ENCODE data around the gene VSTM1. TPM values are rescaled to one million over a fixed set of nuclear protein-coding genes. Genes with fewer than 3 reads are reported as not detected.
"Not testable (repeated sequence)": the region's sequence is repeated elsewhere in the genome, so short reads cannot be mapped to it uniquely, and the experiment has no call there.

VSTM1 gene
- polyA plus RNA-seq, 3 donors = 0.76 to 2.1 TPM; not detected in 1

DNA sequence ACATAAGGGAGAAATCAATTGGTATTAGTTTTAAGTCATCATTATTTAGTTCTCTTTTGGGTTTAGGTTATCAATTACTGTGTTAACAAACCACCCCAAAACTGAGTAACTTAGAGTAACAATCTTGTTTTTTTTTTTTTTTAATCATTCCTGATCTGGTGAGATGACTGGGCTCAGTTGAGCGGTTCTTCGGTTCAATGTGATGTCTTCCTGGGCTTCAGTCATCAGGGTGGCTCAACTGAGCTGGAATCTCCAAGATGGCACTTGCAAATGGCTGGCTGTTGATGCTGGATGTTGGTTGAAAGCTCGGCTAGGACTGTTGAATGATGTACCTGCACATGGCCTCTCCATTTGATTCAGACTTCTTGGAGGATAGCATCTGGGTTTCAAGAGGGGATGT, 20.7 kb upstream of the VSTM1 start:
- WGBS, 3 donors = 60 to 89% (median 88%) methylated on average over 3 of the region's 3 CpGs

DNA sequence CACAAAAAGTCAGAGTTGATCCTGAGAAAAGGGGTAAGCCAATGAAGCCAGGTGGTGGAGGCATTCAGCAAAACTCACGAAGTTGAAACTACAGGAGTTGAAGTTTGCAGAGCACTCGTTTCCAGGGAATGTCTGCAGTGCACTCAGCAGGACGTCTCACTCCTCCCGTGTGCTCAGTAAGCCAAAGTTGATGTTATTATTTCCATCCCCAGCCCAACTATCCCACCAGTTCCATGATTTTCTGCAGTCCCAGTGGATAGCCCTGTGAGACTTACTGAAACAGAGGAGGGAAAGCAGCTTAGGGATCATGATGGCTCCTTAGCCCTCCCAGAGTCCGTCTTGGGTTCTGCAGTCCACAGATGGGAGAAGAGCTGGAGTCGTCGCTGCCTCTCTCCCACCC, 17.3 kb upstream of the VSTM1 start, which contains the start of gene TARM1:
TARM1 (minus strand) TSS at position 334 of the 400 bp plus-strand sequence; CDS start at position 309, 25 bp downstream.
- H3K27ac ChIP-seq (ENCODE audit: low read depth, low read length) = no peak within 1 kb of the TSS
- 68 to 72% (median 69%) methylated on average over 7 of the region's 7 CpGs for WGBS, 3 donors

More for the DNA sequence above, 20.7 kb upstream of the VSTM1 start:
- H3K27ac ChIP-seq (ENCODE audit: low read depth, low read length) = no peak overlapping the region

DNA sequence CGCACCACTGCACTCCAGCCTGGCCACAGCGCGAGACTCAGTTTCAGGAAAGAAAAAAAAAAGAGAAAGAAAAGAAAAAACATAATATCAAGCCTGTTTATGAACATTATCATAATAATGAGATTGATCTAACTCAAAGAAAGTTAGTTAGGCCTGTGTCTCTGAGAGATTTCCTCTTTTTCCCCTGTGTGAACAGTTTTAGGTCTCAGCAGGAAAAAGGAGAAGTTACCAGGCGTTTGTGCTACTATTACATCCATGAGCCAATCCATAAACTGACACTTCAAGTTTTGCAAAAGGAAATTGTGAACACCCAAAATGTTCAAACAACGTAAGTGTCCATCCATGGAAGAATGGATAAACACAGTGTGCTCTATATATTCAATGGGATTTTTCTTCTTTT, 13.6 kb upstream of the VSTM1 start:
- 48 to 76% (median 50%) methylated on average over 5 of the region's 5 CpGs for WGBS, 3 donors
- H3K27ac ChIP-seq (ENCODE audit: low read depth, low read length) = no peak overlapping the region

DNA sequence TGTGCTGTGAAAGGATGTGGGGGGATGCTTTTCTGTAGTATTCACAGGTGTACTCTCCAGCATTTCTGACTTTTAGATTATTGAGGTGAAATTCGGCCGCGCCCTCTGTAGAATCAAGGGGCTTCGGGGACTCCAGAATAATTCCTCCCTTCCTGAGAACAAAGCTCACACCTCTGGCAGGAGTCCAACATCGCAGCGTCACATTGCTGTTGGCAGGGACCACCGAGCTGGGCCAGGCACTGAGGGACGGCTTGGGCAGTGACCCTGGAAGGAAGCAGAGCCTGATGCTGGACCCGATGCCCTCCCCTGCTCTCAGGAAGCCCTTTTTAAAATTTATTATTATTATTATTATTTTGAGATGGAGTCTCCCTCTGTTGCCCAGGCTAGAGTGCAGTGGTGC, 11.2 kb upstream of the VSTM1 start:
- 66 to 68% (median 68%) methylated on average over 9 of the region's 9 CpGs for WGBS, 3 donors
- no peak overlapping the region for H3K27ac ChIP-seq (ENCODE audit: low read depth, low read length)

DNA sequence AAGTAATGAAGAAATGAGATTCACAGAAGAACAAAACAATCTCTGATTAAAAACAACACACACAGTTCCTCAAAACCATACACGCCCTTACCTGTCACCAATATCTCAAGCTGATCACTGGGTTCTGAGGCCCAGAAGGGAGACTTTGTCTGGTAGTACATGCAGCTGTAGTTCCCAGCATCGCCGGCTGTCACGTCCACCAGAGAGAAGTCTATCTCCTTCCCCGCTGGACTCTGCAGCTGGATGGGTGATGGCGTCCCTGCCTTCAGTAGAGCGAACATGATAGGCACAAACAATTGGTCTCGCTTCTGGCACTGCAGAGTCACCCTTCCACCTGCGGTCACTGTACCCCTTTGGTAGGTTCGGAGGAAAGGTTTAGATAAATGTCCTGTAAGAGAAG, 10.1 kb upstream of the VSTM1 start:
- WGBS, 3 donors = 82 to 87% (median 84%) methylated on average over 10 of the region's 10 CpGs
- no peak overlapping the region for H3K27ac ChIP-seq (ENCODE audit: low read depth, low read length)

DNA sequence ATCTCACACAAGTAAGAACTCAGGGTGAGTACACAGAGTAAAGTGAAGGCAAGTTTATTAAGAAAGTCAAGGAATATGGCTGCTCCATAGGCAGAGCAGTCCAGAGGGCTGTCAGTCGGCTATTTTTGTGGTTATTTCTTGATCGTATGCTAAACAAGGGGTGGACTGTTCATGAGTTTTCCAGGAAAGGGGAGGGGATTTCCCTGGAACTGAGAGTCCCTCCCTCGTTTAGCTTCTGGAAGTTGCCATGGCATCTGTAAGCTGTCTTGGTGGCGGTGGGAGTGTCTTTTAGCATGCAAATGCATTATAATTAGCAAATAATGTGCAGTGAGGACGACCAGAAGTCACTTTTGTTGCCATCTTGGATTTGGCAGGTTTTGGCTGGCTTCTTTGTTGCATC, 5.8 kb upstream of the VSTM1 start:
- H3K27ac ChIP-seq (ENCODE audit: low read depth, low read length) = no peak overlapping the region
- 48 to 70% (median 69%) methylated on average over 5 of the region's 5 CpGs for WGBS, 3 donors

DNA sequence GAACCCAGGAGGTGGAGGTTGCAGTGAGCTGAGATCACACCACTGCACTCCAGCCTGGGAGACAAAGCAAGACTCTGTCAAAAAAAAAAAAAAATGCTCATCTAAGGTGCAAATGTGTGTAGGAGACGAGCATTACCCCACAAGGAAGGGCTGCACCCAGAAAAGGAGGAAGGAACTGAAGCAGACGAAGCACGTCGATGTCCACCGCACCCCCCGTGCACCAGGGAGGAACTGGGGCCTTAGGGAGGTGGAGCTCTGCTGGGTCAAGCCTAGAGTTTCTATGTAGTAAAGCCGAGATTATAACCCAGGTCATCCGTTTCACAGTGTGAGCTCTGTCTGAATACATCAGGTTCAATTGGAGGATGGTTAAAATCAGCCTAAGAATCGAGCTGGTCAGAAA, 1.1 kb downstream of the VSTM1 start:
- WGBS, 3 donors = 39 to 61% (median 44%) methylated on average over 9 of the region's 9 CpGs
- H3K27ac ChIP-seq (ENCODE audit: low read depth, low read length) = no peak overlapping the region

DNA sequence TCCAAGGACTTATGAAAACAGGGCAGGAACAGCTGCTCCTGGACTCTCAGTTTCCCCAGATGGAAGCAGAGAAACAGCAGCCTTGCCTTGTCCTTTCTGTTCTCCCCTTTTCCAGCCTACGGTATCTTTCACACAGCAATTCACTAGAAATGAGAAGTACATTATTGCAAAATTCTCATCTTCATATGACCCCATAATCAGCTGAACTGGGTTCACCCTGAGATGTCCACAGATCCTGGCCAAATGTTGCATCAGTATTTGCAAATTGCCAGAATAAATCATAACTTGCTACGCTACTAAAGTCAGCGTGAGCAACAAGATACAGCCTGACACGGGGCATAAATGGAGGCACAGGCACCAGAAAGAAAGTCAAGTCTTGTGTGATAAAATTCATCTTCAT, 16.1 kb downstream of the VSTM1 start:
- 58 to 77% (median 61%) methylated on average over 4 of the region's 4 CpGs for WGBS, 3 donors
- H3K27ac ChIP-seq (ENCODE audit: low read depth, low read length) = no peak overlapping the region

DNA sequence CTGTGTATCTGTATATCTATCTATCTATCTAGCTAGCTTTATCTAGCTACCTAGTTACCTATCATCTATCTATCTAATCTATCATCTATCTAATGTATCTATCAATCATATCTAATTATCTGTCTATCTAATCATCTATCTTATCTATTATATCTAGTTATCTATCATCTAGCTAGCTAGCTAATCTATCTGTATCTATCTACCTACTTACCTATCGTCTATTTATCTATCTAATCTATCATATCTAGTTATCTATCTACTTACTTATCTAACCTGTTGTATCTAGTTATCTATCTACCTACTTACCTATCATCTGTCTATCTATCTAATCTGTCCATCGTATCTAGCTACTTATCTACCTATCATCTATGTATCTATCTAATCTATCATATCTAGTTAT, 17.9 kb downstream of the VSTM1 start:
- 48 to 90% (median 89%) methylated on average over 2 of the region's 2 CpGs for WGBS, 3 donors
- no peak overlapping the region for H3K27ac ChIP-seq (ENCODE audit: low read depth, low read length)

DNA sequence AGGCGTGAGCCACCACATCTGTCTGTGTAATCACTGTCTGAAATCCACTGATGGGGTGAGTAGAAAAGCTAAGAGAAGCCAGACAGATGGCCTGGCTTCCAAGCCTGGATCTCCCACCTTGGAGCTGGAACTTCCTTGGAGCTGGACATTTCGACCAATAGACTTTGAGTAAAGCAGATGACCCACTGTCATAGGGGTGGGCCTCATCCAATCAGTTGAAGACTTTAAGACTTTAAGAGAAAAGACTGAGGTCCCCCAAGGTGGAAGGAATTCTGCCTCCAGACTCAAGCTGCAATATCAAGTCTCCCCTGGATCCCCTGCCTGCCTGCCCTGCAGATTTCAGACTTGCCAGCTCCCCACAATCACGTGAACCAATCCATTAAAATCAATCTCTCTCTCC, 20.7 kb downstream of the VSTM1 start:
- no peak overlapping the region for H3K27ac ChIP-seq (ENCODE audit: low read depth, low read length)
- WGBS, 3 donors = 57 to 92% (median 83%) methylated on average over 3 of the region's 3 CpGs

DNA sequence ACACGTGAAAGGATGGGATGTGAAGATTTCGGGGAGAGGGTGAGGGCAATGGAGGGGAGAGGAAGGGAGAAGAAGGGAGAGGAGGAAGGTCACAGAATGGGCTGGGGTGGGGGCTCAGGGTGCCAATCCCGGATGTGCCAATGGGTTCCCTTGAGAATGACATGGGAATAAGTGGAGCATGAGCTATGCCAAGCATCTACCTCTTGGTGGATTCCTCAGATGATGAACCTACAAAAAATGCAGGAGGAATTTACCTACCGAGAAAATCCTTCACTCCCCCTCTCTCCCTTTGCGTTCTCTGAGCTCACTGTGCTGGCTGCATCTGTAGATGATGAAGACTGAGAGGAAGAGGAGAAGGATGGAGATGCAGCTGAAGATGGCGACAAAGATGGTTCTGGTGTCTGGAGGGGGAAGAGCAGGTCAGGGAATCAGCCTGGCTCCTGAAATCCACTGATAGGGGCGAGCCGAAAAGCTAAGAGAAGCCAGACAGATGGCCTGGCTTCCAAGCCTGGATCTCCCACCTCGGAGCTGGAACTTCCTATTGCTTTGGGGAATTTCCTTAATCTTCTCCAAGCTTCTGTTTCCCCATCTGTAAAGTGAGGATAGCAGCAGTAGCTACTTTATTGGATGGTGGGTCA, 21.6 kb downstream of the VSTM1 start:
- H3K27ac ChIP-seq (ENCODE audit: low read depth, low read length) = no peak overlapping the region
- 46 to 69% (median 62%) methylated on average over 9 of the region's 9 CpGs for WGBS, 3 donors

DNA sequence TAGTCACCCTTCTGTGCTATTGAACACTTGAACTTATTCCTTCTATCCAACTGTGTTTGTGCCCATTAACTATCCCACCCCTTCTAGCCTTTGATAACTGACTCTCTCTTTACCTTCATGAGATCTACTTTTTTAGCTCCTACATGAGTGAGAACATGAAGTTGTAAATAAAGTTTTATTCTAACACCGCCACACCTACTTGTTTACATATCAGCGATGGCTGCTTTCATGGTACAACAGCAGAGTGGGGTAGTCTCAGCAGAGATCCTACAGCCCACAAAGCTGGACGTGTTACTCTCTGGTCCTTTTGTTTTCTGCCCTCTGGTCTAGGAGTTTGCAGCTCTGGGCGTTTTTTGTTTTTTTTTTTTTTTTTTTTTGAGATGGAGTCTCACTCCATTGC, 23.7 kb downstream of the VSTM1 start:
- no peak overlapping the region for H3K27ac ChIP-seq (ENCODE audit: low read depth, low read length)
- WGBS, 3 donors = 71 to 83% (median 82%) methylated on average over 4 of the region's 4 CpGs

DNA sequence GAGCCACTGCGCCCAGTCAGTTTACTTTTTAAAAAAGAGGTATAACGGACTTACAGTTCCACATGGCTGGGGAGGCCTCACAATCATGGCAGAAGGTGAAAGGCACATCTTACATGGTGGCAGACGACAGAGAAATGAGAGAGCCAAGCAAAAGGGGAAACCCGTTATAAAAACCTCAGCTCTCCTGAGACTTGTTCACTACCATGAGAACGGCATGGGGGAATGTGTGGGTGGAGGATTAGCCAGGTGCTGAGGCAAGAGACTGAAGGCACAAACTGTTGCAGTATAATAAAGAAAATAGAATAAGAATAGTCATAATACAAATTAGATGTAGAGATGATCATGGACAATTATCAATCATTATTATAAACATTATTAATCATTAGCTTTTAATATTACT, 27.2 kb downstream of the VSTM1 start:
- 68 to 73% (median 73%) methylated on average over 5 of the region's 5 CpGs for WGBS, 3 donors
- not testable (repeated sequence) for H3K27ac ChIP-seq (ENCODE audit: low read depth, low read length)

DNA sequence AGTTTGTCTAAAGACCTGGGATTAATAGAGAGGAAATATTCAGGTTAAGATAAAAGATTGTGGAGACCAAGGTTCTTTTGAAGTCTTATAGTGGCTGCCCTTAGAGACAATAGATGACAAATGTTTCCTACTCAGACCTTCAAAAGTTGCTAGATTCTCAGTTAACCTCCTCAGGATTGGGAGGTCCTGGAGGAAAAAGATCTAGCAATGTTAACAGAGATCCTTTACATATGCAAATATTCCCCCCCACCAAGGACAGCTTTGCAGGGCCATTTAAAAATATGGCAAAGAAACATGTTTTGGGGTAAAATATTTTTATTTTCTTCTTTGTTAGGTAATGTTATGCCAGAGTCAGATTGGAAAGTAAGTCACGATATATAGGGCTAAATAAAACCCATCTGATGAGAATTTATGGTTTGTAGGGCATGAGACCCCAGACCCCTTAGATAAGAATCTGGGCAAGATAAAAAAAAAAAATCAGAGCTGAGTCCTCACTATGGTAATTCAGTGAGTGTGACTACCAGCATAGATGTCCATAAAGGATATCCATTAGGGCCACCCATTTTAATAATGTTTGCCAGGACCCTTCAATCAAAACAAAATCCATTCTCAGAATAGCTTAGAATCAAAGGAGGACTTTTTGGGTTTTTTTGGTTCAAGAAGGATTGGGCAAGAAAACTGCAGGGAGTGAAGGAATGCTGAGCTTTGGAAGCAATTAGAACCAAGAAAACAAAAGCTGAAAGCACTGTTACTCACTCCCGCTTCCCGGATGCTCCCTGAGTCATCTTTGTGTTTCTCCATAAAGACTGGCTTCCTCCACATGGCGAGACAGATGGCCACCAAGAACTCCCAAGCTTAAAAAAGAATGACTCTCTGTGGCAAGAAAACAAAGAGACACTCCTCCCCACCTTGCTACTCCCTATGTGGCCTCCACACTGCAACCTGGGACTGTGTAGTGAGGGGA, 28.2 kb downstream of the VSTM1 start:
- WGBS, 3 donors = 45 to 57% (median 46%) methylated on average over 4 of the region's 4 CpGs
- H3K27ac ChIP-seq (ENCODE audit: low read depth, low read length) = no peak overlapping the region

DNA sequence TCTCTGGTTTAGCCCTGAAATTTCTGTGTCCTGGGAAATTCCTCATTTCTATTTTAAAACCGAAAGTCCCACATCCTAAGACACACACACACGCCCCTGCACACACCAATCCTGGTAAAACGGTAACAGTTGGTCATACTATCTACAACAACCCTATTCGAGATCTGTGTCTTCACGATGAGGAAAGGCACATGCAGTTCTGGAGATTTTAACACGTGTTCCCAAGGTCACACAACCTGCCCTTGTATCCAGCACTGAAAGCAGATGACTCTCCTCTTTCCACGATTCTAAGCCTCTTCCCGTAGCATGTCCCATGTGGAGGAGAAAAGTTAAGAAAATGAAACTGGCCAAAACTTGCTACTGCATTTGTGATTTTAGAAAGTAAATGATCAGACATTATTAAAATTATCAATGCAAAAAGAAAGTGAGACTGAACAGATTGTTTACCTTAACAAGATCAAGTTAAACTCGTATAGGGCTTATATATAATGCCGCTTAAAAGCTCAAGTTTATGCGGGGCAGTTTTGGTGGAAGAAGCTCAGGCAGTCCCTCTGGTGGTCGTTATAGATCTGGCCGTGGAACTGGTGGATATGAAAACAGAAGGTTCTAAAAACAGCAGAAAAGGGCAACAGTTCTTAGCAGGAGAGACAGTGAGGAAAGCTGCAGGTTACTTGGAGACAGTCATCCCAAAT, 32.7 kb downstream of the VSTM1 start:
- H3K27ac ChIP-seq (ENCODE audit: low read depth, low read length) = no peak overlapping the region
- WGBS, 3 donors = 31 to 40% (median 35%) methylated on average over 13 of the region's 13 CpGs

DNA sequence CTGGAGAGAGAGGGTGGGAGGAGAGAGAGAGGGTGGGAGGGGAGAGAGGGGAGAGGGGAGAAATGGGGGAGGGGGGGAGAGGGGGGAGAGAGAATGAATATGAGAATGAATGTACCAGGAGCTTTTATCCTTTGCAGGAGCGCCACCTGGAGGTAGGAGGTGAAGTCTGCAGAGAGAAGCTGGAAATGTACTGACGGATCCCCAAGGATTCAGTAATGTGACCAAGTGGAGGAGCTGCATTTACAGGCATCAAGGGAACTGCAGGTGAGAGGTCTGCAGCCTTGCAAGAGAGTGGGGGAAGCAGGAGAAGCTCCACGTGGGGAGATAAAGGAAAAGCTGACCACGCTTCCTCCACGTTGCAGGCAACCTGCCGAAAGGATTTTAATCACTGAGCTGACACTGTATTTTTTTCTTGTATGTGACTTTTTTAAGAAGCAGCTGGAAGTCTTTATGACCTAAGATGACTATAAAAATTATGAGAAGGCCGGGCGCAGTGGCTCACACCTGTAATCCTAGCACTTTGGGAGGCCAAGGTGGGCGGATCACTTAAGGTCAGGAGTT, 33.7 kb downstream of the VSTM1 start:
- WGBS, 3 donors = 32 to 37% (median 35%) methylated on average over 9 of the region's 9 CpGs

DNA sequence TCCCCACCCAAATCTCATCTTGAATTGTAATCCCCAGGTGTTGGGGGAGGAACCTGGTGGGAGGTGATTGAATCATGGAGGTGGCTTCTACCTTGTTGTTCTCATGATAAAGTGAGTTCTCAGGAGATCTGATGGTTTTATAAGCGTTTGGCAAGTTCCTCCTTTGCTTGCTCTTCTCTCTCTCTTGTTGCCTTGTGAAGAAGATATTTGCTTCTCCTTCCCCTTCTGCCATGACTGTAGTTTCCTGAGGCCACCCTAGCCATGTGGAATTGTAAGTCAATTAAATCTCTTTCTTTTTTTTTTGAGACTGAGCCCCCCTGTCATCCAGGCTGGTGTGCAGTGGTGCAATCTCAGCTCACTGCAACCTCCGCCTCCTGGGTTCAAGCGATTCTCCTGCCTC, 34.4 kb downstream of the VSTM1 start:
- H3K27ac ChIP-seq (ENCODE audit: low read depth, low read length) = no peak overlapping the region
- 67 to 68% (median 68%) methylated on average over 3 of the region's 3 CpGs for WGBS, 3 donors

More for the DNA sequence above, 33.7 kb downstream of the VSTM1 start:
- no peak overlapping the region for H3K27ac ChIP-seq (ENCODE audit: low read depth, low read length)

DNA sequence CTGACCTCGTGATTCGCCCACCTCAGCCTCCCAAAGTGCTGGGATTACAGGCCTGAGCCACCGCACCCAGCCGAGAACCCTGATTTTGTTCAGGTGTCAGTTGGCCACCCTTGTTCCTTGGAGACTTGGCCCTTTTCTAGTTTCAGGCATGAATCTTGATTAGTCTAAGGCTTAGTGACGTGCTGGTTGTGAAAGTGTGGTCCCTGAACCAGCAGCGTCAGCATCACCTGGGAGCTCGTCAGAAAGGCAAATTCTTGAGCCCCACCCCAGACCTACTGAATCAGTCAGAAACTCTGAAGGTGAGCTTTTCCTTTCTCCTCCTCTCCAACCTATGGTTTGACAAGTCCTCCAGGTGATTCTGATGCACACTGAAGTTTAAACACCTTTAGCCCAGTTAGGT, 37.0 kb downstream of the VSTM1 start:
- no peak overlapping the region for H3K27ac ChIP-seq (ENCODE audit: low read depth, low read length)
- 48 to 80% (median 72%) methylated on average over 7 of the region's 7 CpGs for WGBS, 3 donors

DNA sequence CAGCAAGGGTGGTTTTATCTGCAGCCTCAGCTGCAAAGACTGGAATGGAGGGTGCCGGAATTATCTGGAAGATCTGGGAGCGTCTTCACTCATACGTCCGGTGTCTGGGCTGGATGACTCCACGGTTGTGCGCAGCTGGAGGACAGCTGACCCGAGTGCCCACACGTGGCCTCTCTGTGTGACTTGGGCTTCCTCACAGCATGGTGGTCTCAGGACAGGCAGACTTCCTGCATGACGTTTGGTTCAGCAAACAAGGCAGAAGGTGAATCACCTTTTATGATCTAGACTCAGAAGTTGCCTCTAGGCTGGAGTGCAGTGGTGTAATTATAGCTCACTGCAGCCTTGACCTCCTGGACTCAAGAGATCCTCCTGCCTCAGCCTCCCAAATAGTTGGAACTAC, 39.0 kb downstream of the VSTM1 start:
- WGBS, 3 donors = 76 to 79% (median 78%) methylated on average over 9 of the region's 9 CpGs
- no peak overlapping the region for H3K27ac ChIP-seq (ENCODE audit: low read depth, low read length)
